GM19239 (cell line): Measurements from ENCODE around the gene C16orf95.

Experiments used
- DNase-seq: peaks from one replicate; pipeline ENCODE4 v3.0.0; 2011; ENCODE audit warnings: low spot score; ENCODE audit not compliant: insufficient read length
- FAIRE-seq: peaks from 2 replicates; lab custom pipeline; 2011; peaks lifted over from hg19 to GRCh38; lab: Jason Lieb, UNC

C16orf95 gene

GRCh38 chr16:87295661-87296531, 21.3 kb downstream of the C16orf95 start:
- no peak for DNase-seq
- FAIRE-seq: no peak

- FAIRE-seq: no peak
Measured at GRCh38 chr16:87295259-87295658, 21.9 kb downstream of the C16orf95 start.

GRCh38 chr16:87293990-87294389, 23.2 kb downstream of the C16orf95 start:
- no peak for FAIRE-seq

More at GRCh38 chr16:87295259-87295658, 21.9 kb downstream of the C16orf95 start:
- DNase-seq: no peak

GRCh38 chr16:87291944-87292343, 25.2 kb downstream of the C16orf95 start:
- FAIRE-seq (no peak), DNase-seq (no peak)

More at GRCh38 chr16:87293990-87294389, 23.2 kb downstream of the C16orf95 start:
- DNase-seq: no peak

GRCh38 chr16:87288753-87289362, 28.3 kb downstream of the C16orf95 start:
- DNase-seq: no peak
- FAIRE-seq: no peak

GRCh38 chr16:87286839-87287626, 30.2 kb downstream of the C16orf95 start:
- FAIRE-seq: no peak
- no peak for DNase-seq

- FAIRE-seq (no peak), DNase-seq (no peak)
Measured at GRCh38 chr16:87284183-87284582, 33.0 kb downstream of the C16orf95 start.

GRCh38 chr16:87279094-87279658, 38.0 kb downstream of the C16orf95 start:
- FAIRE-seq (no peak), DNase-seq (no peak)

- FAIRE-seq (no peak), DNase-seq (peak; percentile 69)
Measured at GRCh38 chr16:87278191-87279093, 38.8 kb downstream of the C16orf95 start.

- FAIRE-seq (no peak), DNase-seq (no peak)
Measured at GRCh38 chr16:87276924-87277323, 40.3 kb downstream of the C16orf95 start.

- FAIRE-seq (no peak), DNase-seq (no peak)
Measured at GRCh38 chr16:87276091-87276701, 41.0 kb downstream of the C16orf95 start.

- no peak for DNase-seq
- FAIRE-seq: no peak
Measured at GRCh38 chr16:87274794-87275193, 42.4 kb downstream of the C16orf95 start.

GRCh38 chr16:87273471-87274030, 43.6 kb downstream of the C16orf95 start:
- FAIRE-seq (no peak), DNase-seq (no peak)

- no peak for FAIRE-seq
- DNase-seq: no peak
Measured at GRCh38 chr16:87271256-87271655, 45.9 kb downstream of the C16orf95 start.

- DNase-seq (no peak), FAIRE-seq (no peak)
Measured at GRCh38 chr16:87267566-87267965, 49.6 kb downstream of the C16orf95 start.

GRCh38 chr16:87266846-87267245, 50.3 kb downstream of the C16orf95 start:
- no peak for FAIRE-seq
- no peak for DNase-seq

- DNase-seq: no peak
- FAIRE-seq: no peak
Measured at GRCh38 chr16:87265261-87265660, 51.9 kb downstream of the C16orf95 start.

- no peak for DNase-seq
- no peak for FAIRE-seq
Measured at GRCh38 chr16:87264634-87265033, 52.6 kb downstream of the C16orf95 start.
